HG03097 (cell line): ENCODE data around the gene ESR1.

Experiments
- ATAC-seq: cut with Tn5 transposase; IDR thresholded peaks from one replicate; pipeline ENCODE4 v1.9.1; 2021; ENCODE audit not compliant: unreplicated experiment, low FRiP score

ESR1 gene

GRCh38 chr6:151807513-151808370, at the start of gene ESR1:
Gene ESR1 (plus strand): TSS chr6:151807682. CDS start chr6:151807913, 231 bp downstream.
- ATAC-seq: no peak

DNA sequence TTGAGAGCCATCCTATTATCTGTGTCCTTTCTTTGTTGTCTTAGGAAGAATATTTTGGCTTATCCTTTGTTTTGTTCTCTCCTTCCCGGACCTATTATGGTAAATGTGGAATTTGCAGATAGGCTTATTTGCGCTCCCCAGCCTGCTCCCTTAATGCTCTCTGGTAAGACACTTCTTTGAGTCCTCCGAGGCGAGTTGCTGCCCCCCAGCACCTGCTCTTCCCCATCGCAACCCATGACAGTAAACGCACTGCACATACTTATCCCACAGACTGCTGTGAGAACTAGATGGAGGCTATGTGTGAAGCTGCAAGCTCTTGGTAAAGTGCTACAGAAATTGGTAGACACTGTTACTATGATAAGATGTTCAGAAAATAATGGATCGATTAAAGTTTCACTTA, 47.0 kb upstream of the ESR1 start:
- no peak for ATAC-seq

DNA sequence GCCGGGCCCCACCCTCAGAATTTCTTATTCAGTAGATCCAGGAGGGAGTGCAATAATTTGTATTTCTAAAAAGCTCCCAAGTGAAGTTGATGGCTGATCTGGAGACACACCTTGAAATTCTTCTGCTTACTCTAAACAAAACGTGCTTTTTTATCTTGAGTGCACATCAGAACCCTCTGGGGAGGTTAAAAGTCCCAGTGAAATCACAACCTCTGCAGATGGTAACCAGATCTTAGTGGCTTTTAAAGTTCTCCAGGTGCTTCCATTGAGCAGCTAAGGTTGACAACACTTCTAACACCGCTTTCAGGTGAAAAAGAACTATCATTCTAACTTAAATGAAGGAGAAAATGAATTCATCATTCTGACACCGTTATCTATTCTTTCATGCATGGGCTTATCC, 45.6 kb upstream of the ESR1 start:
- ATAC-seq: no peak

DNA sequence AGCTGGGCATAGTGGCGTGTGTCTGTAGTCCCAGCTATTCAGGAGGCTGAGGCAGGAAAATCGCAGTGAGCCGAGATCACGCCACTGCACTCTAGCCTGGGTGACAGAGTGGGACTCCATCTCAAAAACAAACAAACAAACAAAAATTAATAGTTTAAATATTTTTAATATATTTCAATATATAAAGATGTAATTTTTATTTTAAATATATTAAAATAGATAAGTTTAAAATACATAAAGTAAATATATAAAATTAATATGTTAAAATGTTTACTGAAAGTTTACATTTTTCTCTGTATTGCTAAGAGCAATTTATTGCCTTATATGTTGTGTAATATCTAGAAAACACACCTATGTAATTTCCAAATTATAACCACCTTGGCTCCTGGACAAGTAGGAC, 44.7 kb upstream of the ESR1 start:
- ATAC-seq: no peak

DNA sequence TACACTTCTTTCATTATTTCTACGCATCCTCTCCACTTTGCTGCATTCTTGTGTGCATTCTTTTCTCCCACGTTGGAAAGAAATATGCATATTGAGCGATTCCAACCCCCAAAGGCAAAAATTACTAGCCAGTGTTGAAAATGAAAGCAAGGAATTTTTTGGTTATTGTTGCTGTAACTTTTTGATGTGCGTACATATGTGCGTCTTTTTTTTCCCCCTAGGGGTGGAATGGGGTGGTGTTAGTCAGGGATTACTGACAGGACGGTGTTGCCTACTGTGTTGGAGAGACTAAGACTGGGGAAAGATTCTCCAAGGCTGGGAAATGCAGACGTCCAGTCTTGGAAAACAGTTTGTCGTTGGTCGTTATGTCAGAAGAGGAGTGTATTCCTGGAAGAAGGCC, 44.2 kb upstream of the ESR1 start:
- ATAC-seq: no peak

- ATAC-seq: peak; percentile 66
These were observed 43.4 kb upstream of the ESR1 start for GRCh38 chr6:151763938-151764680.

DNA sequence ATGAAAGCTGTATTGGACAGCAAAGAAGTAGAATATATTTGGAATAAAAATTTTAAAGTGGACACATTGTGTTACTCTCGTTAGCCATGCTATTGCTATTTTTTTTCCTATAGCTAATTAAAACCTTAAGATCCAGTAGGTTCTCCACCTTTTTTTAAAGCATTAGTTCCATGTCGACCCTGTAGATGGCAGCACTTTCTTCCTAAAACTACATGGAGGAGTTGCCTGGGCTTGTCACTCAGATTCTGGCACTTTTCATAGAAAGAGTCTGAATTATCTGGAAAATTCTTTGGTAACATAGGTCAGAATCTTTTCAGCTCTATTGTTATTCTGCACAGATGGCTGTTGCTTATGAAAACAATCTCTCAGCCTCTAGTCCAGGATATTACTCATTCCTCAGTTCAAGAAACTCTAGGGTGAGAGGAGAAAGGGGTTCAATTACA, 42.0 kb upstream of the ESR1 start:
- ATAC-seq: peak; percentile 74

DNA sequence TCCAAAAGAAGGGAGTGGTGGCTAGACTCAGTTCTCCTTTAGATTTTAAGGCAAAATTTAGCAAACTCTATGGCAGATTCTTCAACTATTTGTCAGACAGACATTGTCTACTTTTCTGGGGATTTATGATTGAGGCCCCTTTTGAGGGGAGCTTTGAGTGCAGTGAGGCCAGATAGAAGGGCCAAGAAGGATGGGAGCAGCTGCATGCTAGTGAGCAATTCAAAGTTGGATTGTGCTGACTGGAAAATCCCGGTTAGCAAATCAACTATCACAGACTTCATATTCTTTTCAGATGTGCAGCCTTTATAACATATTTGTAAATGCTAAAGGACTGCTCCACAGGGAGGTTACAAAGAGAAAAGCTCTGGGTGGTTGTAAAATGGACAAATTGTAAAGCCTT, 35.0 kb upstream of the ESR1 start:
- ATAC-seq: no peak

DNA sequence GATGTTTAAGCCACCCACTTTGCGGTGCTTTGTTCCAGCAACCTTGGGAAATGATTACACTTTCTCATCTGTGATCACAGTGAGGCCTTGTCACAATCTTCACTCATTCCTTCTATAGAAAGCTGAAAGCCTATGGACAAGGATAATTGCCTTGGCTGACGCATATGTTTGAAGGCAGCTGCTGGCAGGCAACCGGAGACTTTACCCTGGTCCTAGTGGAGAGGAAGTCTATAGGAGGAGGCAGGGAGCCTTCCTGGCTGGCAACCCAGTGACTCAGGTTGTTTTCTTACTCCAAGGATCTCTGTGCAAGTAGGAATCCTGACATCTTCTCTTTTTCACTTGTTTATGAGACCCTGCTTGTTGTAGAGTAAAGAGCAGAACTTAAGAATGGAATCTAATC, 34.1 kb upstream of the ESR1 start:
- ATAC-seq: no peak

- no peak for ATAC-seq
These were observed 24.9 kb upstream of the ESR1 start for GRCh38 chr6:151782560-151782959.

DNA sequence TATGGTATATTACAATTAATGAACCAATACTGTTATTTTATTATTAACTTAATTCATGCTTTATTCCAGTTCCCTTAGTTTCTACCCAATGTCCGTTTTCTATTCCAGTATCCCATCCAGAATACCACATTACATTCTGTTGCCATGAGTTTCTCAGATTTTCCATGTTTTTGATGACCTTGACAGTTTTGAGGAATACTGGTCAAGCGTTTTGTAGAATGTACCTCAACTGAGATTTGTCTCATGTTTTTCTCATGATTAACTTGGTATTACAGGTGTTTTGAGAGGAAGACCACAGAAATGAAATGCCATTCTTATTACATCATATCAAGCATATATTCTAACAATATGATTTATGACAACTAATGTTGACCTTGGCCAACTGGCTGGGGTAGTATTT, 23.8 kb upstream of the ESR1 start:
- ATAC-seq: no peak

GRCh38 chr6:151784441-151785214, 22.9 kb upstream of the ESR1 start:
- no peak for ATAC-seq

DNA sequence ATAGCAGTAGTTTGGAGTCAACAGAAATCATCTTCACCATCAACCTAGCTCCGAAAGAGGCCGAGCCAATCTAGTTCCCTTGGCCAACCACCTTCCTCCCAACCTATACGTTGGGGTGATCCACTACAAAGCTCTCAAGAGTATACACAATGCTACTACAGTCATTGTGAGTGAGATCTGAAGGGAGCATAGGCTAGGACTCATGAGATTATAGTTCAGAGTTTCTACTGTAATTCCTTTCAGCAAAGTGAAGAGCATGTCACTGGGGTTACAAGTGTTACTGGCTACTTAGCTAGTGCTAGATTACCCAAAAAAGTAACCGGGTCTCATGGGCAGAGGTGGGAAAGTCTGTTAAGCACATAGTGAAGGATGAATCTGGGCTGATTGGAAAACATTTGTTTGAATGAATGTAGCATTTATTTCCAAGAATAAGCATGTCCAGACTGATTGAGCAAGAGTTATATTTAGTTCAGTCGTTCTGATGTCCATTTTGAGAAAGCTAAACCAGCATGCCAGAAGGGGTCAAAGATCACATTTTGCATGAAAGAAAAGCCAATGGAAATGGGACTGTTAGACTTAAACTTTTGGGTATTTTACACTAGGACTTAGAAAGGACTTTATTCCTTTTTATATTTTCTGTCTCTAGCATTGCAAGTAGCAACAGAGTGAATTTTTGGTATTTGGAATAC, 10.5 kb upstream of the ESR1 start:
- ATAC-seq: no peak

- ATAC-seq: no peak
These were observed 3.7 kb upstream of the ESR1 start for GRCh38 chr6:151803743-151804142.

DNA sequence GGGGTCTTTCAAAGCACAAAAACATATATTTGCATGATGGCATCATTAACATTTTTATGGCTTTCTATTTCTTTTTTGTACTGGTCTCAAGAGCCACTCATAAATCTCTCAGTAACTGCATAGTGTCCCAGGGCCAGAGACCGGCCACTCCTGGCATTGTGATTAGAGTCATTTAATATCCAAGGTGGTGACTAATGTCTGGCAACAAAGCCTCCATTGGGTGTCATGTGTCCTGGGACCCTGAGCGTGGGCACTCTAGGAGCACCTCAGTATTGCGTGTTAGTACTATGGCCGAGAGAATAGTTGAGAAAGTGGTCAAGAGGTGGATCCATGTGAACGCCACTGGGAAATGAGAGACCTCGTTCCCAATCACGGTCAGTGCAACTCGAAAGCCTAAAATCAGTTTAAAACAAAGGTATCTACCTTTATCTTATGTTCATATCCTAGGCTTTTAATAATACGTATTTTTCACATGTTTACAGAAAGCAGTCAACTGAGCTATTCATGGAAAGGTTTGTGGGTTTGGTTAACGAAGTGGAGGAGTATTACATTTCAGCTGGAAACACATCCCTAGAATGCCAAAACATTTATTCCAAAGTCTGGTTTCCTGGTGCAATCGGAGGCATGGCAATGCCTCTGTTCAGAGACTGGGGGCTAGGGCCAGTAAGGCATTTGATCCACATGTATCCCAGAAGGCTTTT, 2.7 kb upstream of the ESR1 start:
- no peak for ATAC-seq

DNA sequence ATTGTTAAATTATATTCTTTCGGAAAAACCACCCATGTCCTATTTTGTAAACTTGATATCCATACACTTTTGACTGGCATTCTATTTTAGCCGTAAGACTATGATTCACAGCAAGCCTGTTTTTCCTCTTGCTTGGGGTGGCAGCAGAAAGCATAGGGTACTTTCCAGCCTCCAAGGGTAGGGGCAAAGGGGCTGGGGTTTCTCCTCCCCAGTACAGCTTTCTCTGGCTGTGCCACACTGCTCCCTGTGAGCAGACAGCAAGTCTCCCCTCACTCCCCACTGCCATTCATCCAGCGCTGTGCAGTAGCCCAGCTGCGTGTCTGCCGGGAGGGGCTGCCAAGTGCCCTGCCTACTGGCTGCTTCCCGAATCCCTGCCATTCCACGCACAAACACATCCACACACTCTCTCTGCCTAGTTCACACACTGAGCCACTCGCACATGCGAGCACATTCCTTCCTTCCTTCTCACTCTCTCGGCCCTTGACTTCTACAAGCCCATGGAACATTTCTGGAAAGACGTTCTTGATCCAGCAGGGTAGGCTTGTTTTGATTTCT, 2.1 kb upstream of the ESR1 start:
- no peak for ATAC-seq

GRCh38 chr6:151806757-151807512, 547 bp upstream of the ESR1 start:
- ATAC-seq: no peak

DNA sequence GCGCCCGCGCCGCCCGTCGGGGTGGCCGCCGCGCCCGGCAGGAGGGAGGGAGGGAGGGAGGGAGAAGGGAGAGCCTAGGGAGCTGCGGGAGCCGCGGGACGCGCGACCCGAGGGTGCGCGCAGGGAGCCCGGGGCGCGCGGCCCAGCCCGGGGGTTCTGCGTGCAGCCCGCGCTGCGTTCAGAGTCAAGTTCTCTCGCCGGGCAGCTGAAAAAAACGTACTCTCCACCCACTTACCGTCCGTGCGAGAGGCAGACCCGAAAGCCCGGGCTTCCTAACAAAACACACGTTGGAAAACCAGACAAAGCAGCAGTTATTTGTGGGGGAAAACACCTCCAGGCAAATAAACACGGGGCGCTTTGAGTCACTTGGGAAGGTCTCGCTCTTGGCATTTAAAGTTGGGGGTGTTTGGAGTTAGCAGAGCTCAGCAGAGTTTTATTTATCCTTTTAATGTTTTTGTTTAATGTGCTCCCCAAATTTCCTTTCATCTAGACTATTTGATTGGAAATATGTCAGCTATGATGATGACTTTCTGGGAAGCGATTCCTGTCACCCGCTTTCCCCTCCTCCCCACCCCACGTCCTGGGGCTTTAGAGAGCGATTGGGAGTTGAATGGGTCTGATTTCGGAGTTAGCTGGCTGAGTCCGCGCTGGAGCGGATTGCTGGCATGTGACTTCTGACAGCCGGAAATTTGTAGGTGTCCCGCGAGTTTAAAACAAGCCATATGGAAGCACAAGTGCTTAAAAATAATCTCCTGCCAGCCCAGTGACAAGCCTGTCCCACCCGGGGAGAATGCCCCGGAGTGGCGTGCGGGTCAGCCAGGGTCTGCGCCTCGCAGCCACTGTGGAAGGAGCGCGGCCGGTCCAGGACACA, 1.1 kb downstream of the ESR1 start:
- no peak for ATAC-seq
